Activated CD4-positive, CD25-positive, alpha-beta regulatory T cell (primary cell): ENCODE measurements around the gene C3orf49.

ENCODE experiments used
- DNase-seq, 4 experiments: peaks; one replicate each; lab custom pipeline; 2025; lab: John Stamatoyannopoulos, UW

Gene C3orf49

DNA sequence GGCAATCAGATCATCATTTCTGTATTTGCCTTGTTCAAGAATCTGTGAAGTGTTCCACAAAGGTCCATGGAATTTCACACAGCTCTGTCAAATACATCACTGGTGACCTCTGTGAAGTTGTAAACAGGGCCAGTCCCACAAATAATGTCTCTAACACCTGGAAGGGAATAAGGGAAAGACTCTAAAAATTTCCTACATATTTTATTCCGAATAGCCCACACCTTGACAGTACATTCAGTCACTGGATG lies at the start of gene C3orf49:
TSS of gene C3orf49 (plus strand) at position 149 of the 248 bp plus-strand sequence. CDS start 173 bp downstream, outside the sequence.
- DNase-seq, result no peak

- DNase-seq, result no peak
These were observed 44.3 kb upstream of the C3orf49 start for GRCh38 chr3:63774781-63775180.

- no peak for DNase-seq
These were observed 39.9 kb upstream of the C3orf49 start for GRCh38 chr3:63779227-63779626.

DNA sequence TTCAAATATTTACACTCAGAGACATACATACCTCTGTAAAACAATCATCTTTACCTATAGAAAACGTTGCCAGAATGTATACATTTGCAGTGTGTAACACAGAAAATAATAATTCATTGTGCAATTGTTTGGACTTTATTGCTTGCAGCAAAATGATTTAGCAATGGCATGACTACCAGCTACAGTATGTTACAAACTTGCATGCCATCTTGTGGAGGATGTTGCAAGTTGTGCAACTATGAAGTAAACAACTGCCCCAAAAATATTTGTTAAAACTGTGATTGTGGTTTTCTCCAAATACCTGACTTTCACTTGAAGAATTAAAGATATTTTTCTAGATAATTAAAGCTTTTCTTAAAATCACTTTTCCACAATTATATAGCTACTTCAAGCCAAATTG lies 27.1 kb upstream of the C3orf49 start:
- no peak for DNase-seq

GRCh38 chr3:63795438-63795837 lies 23.7 kb upstream of the C3orf49 start:
- no peak for DNase-seq

DNA sequence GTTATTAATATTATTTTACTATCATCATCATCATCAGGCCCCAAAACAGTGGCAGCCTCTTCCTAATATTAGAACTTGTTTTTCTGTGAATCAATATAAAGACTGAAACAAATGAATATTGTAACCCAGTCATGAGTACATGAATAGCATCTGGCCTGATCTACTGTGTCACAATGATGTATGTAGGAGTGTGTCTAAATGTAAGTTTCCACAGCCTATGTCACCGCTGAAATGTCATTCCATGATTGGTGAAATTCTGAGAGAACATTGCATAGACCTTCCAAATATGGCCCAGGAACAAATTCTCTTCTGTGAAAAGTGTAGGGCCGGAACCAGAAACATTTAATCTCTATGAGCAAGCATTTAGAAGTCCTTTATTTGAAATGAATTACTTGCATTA lies 20.6 kb upstream of the C3orf49 start:
- no peak for DNase-seq

DNA sequence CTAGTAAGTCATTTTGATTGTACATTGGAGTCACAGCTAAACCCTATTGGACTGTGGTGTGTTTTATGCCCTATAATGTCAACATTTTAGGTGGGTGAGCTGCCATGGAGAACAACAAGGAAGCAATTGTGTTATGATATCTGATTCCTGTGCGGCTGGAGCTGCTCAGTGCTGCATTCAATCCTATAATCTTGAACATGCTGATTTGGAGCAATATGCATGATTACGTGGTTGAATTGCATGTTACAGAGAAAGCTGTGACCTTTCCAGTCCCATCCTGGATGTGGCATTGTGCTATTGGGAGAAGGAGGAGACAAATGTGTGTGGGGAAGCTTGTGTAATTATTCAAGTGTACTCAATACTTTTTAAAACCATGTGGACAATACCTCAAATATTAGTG lies 20.1 kb upstream of the C3orf49 start:
- DNase-seq, result no peak

DNA sequence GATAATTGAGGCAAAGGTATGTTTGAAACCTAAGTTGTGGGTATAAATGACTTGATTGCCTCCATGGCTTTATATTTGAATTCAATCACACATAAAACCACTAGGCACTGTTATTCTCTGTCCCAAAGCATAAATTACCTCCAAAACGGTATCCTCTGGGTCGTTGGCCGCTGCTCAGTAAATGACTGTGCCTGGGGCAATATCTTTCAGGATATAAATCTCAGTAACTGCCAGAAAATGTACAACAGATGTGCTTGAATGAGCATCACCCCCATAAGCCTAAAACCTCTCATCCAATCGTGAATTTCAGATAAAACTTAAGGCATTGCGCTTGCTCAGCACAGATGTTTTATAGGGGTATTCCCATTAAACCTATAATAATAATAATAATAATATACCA lies 19.0 kb upstream of the C3orf49 start:
- no peak for DNase-seq

DNA sequence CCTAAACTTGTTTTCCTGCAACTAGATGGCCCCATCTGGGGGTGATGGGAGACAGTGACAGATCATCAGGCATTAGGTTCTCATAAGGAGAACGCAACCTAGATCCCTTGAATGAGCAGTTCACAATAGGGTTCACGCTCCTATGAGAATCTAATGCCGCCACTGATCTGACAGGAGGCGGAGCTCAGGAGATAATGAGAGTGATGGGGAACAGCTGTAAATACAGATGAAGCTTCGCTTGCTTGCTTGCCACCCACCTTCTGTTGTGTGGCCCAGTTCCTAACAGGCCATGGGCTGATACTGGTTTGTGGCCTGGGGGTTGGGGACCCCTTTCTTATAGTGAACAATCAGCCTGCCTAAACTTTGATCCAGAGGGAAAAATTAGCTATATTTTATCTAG lies 15.2 kb upstream of the C3orf49 start:
- DNase-seq, result no peak

DNA sequence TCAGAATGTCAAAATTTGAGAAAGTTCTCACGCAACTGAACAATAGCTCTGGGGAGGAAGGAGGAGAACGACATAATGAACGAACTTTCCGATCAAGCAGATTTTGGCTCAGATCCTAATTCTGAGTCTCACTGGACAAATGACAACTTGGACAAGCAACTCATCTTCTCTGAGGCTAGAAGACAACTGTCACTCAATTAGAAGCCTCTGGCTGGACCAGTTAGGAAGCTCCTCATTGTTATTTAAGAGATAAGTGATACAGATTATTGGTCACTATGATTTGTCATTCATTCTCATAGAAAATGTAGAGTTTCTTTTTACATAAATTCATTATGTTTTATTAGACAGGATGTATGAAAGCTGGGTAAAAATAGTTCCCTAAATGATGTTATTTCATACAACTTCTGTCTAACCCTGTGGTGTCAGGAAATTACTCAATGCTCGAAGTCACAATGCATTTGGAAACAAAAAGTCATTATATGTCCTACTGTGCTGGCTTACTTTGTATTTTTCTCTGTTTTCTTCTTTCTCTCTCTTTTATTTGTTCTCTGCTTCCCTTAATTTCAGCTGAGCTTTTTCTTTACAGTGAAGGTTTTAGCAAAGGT lies 11.0 kb upstream of the C3orf49 start:
- DNase-seq, result no peak

DNA sequence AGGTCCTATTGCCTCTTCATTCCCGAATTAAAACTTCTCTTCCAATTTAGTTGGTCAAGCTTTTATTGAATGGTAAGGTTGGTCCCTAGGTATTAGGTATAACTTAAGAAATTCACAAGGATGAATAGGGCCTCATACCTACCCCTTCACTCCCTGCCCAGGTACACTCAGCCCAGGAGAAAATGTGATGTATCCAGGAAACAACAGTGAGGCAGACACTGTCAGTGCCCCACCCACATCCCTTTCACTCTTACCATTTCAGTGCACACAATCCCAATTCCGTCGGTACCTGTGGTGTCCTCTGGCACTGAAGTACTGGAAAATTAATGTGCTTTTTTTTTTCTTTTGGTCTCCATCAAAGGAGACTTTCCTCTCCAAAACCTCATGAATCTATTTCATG lies 10.5 kb upstream of the C3orf49 start:
- DNase-seq, result no peak

- no peak for DNase-seq
These were observed 9.5 kb upstream of the C3orf49 start for GRCh38 chr3:63809607-63810006.

- no peak for DNase-seq
These were observed 4.9 kb upstream of the C3orf49 start for GRCh38 chr3:63814237-63814636.

GRCh38 chr3:63817225-63817624 lies 1.9 kb upstream of the C3orf49 start:
- no peak for DNase-seq

- DNase-seq, result peak; percentile 6 to 42 (median 26)
These were observed 583 bp upstream of the C3orf49 start for GRCh38 chr3:63818282-63819150.

DNA sequence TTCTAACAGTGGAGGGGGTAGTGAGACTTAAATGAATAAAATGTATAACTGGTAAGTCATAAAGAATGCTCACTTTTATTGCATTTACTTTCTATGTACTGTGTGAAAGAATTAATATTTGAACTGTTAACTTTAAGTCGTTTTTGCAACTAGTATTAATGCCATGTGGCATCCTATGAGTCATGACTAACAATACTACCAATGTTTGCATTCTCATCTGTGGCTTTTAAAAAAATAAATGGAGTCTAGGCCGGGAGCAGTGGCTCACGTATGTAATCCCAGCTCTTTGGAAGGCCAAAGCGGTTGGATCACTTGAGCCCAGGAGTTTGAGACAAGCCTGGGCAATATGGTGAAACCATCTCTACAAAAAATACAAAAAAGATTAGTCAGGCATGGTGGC lies 5.2 kb downstream of the C3orf49 start:
- DNase-seq, result no peak

- DNase-seq, result no peak
These were observed 11.4 kb downstream of the C3orf49 start for GRCh38 chr3:63830526-63830925.

DNA sequence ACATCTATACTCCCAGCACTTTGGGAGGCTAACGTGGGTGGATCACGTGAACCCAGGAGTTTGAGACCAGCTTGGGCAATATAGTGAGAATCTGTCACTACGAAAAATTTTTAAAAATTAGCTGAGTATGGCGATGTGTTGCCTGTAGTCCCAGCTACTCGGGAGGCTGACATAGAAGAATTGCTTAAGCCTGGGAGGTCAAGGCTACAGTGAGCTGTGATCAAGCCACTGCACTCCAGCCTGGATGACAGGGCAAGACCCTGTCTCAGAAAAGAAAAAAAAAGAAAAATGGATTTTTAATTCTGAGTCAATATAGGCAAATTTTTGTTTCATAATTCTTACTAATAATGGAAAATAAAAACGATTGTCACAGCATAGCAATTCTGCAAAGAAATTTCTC lies 13.3 kb downstream of the C3orf49 start:
- no peak for DNase-seq

DNA sequence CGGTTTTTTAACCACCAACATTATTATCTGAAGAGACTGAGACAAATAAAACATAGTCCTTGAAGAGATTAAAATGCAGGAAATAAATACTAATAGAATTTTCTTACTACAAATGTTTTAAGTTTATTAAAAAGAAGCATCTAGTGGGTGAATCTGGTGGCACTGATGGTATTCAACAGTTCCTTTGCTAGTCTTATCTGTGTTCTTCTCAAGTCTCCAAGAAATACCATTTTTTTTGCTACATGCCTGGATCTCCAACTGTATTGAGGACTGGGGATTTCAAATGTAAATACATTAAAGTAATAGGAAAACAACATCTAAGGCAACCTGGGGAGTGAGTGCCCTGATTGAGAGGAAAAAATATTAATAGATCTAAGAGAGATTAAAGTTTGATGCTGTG lies 22.6 kb downstream of the C3orf49 start:
- no peak for DNase-seq

DNA sequence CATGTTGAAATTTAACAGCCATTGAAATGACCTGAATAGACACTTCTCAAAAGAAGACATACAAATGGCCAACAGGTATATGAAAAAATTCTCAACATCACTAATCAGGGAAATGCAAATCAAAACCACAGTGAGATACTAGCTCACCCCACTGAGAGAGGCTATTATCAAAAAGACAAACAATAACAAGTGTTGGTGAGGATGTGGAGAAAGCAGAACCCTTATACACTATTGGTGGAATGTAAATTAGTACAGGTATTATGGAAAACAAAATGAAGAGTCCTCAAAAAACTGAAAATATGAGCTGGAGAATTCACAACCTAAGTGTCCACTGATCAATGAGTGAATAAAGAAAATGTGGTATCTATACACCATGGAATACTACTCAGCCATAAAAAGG lies 23.0 kb downstream of the C3orf49 start:
- no peak for DNase-seq

GRCh38 chr3:63845215-63845614 lies 26.1 kb downstream of the C3orf49 start:
- DNase-seq, result no peak

- DNase-seq, result no peak
These were observed 28.8 kb downstream of the C3orf49 start for GRCh38 chr3:63847718-63848450.

DNA sequence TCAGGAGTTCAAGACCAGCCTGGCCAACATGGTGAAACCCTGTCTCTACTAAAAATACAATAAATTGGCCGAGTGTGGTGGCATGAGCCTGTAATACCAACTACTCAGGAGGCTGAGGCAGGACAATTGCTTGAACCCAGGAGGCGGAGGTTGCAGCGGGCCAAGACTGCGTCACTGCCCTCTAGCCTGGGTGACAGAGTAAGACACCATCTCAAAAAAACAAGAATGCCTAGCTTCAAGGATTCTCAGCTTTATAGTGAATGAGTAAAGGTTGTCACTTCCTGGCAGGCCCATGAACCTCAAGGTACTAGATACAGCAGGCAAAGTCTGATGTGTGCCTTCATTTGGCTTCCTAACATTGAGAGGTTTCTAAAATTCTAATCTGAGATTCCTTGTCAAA lies 30.1 kb downstream of the C3orf49 start:
- DNase-seq, result no peak
